Caco-2 (cell line): Measurements from ENCODE around the gene TBK1. TPM values are rescaled to one million over a fixed set of nuclear protein-coding genes. Genes with fewer than 3 reads are reported as not detected.

Source experiments
- BruUV-seq: library from RNA; stranded (reverse); fragments of 400-500 nt; replicated peaks from 2 replicates; lab custom pipeline; 2021; lab: Mats Ljungman, UMichigan
- CTCF ChIA-PET: fragments of 300-600 bp; sonication (Branson Sonifier 250); formaldehyde crosslinking; loops from one replicate; lab custom pipeline; 2022; ENCODE audit warnings: antibody characterized with exemption; lab: Charles Lee
- POLR2A ChIA-PET: fragments of 300-600 bp; sonication (Branson Sonifier 250); formaldehyde crosslinking; loops from one replicate; lab custom pipeline; 2022; ENCODE audit warnings: antibody characterized with exemption; lab: Charles Lee
- DNase-seq, 2 experiments: peaks; one replicate each; pipeline versions ENCODE4 v3.0.0 to v3.0.0-alpha.2; 2020 to 2022
- H3K27me3 ChIP-seq: replicated peaks from 2 replicates; pipeline ENCODE4 v1.6.0; 2011; ENCODE audit warnings: low read length; ENCODE audit not compliant: control insufficient read depth, insufficient read depth
- H3K36me3 ChIP-seq: 2 replicates; pipeline ENCODE4 v1.5.1; 2011; ENCODE audit warnings: low read length; ENCODE audit not compliant: control insufficient read depth, insufficient read depth
- H3K4me1 ChIP-seq: fragments of 250-450 bp; sonication (Bioruptor Pico); 2 replicates; pipeline ENCODE4 v1.5.1; 2020; ENCODE audit warnings: mild to moderate bottlenecking
- H3K4me3 ChIP-seq: 2 replicates; pipeline ENCODE4 v1.5.1; 2011; ENCODE audit warnings: low read depth, mild to moderate bottlenecking, control low read depth, low read length
- H3K9me3 ChIP-seq: fragments of 250-450 bp; sonication (Bioruptor Pico); 2 replicates; pipeline ENCODE4 v1.5.1; 2020; ENCODE audit warnings: mild to moderate bottlenecking, moderate library complexity
- H3K27ac Mint-ChIP-seq: one replicate; pipeline ENCODE4 v1.8.0; 2022; ENCODE audit warnings: mixed read lengths; ENCODE audit not compliant: unreplicated experiment
- H3K27me3 Mint-ChIP-seq: one replicate; pipeline ENCODE4 v1.8.0; 2022; ENCODE audit warnings: mixed read lengths; ENCODE audit not compliant: insufficient read depth, unreplicated experiment
- H3K36me3 Mint-ChIP-seq: one replicate; pipeline ENCODE4 v1.8.0; 2022; ENCODE audit warnings: mild to moderate bottlenecking, mixed read lengths; ENCODE audit not compliant: insufficient read depth, unreplicated experiment
- H3K4me1 Mint-ChIP-seq: one replicate; pipeline ENCODE4 v1.8.0; 2022; ENCODE audit warnings: low read depth, mixed read lengths; ENCODE audit not compliant: unreplicated experiment
- H3K4me3 Mint-ChIP-seq: one replicate; pipeline ENCODE4 v1.8.0; 2022; ENCODE audit warnings: mild to moderate bottlenecking, moderate library complexity, mixed read lengths; ENCODE audit not compliant: unreplicated experiment
- H3K9me3 Mint-ChIP-seq: one replicate; pipeline ENCODE4 v1.8.0; 2022; ENCODE audit warnings: mixed read lengths; ENCODE audit not compliant: unreplicated experiment
- CTCF ChIP-seq, 2 experiments: fragments of 200-600 bp in 1 of 2; IDR thresholded peaks; 1 replicate in 1 of 2; 2 replicates in 1 of 2; pipeline versions ENCODE4 v1.5.1 to v1.8.0; 2011 to 2022; ENCODE audit warnings: antibody characterized with exemption in 1 of 2, control low read depth in 1 of 2, inconsistent platforms in 1 of 2, low read depth in 1 of 2, low read length in 1 of 2, mild to moderate bottlenecking in 1 of 2, moderate library complexity in 1 of 2; ENCODE audit not compliant: insufficient read depth in 1 of 2, severe bottlenecking in 1 of 2, unreplicated experiment in 1 of 2
- intact Hi-C: fragments of 100-400 bp; cut with micrococcal nuclease; formaldehyde crosslinking; loops from one replicate; pipeline ENCODE4 v1.10.0; 2022; ENCODE audit not compliant: unreplicated experiment
- total RNA-seq: library from RNA; stranded (reverse); gene quantifications from 2 replicates; pipeline ENCODE4 v1.2.3, GENCODE V29; 2022

TBK1 gene
- total RNA-seq, 1 experiment from 2014 or later, result 21.6 TPM

GRCh38 chr12:64506955-64507354 is 55.0 kb downstream of the TBK1 start:
- Histone ChIP-seq H3K4me1 (peaks cover 5% of the 10 kb centered on the region), H3K27me3 (no peaks in the 10 kb centered on the region), H3K9me3 (no peaks in the 10 kb centered on the region), H3K36me3 (no peaks in the 10 kb centered on the region), H3K4me3 (no peak overlapping the region)
- Mint-ChIP-seq H3K4me1 (no peaks in the 10 kb centered on the region), H3K36me3 (no peaks in the 10 kb centered on the region), H3K27ac (no peak overlapping the region), H3K4me3 (no peak overlapping the region), H3K9me3 (no peaks in the 10 kb centered on the region), H3K27me3 (no peaks in the 10 kb centered on the region)
- ChIA-PET POLR2A (interaction anchor here (1.1 kb wide), 1 partner anchor 103 kb away, joined by 3 read pairs; the partner anchor contains the start of gene XPOT), CTCF (no interaction called here)
- intact Hi-C loops, result no loop called here
- no peak for TF ChIP-seq CTCF (IDR thresholded peaks at IDR 0.05; ENCODE audit: insufficient read depth in 1 of 2, low read depth in 1 of 2, low read length in 1 of 2, severe bottlenecking in 1 of 2, unreplicated experiment in 1 of 2)
- no peak for DNase-seq
- BruUV-seq, result no TSS peak

GRCh38 chr12:64510667-64511066 is 58.7 kb downstream of the TBK1 start:
- no peaks in the 10 kb centered on the region for H3K36me3 ChIP-seq
- H3K9me3 Mint-ChIP-seq, result no peaks in the 10 kb centered on the region
- no peak overlapping the region for H3K4me3 Mint-ChIP-seq
- H3K27me3 Mint-ChIP-seq, result no peaks in the 10 kb centered on the region
- H3K9me3 ChIP-seq, result no peaks in the 10 kb centered on the region
- H3K36me3 Mint-ChIP-seq, result no peaks in the 10 kb centered on the region
- no TSS peak for BruUV-seq
- ChIA-PET POLR2A (no interaction called here), CTCF (no interaction called here)
- H3K27me3 ChIP-seq, result no peaks in the 10 kb centered on the region
- no peaks in the 10 kb centered on the region for H3K4me1 Mint-ChIP-seq
- DNase-seq, result no peak
- H3K27ac Mint-ChIP-seq, result no peak overlapping the region
- intact Hi-C loops, result no loop called here
- H3K4me1 ChIP-seq, result peaks cover 3% of the 10 kb centered on the region
- TF ChIP-seq CTCF (IDR thresholded peaks at IDR 0.05; ENCODE audit: insufficient read depth in 1 of 2, low read depth in 1 of 2, low read length in 1 of 2, severe bottlenecking in 1 of 2, unreplicated experiment in 1 of 2), result no peak
- H3K4me3 ChIP-seq, result no peak overlapping the region

GRCh38 chr12:64518396-64518795 is 66.5 kb downstream of the TBK1 start:
- no peak overlapping the region for H3K4me3 ChIP-seq
- H3K27ac Mint-ChIP-seq, result no peak overlapping the region
- H3K27me3 ChIP-seq, result no peaks in the 10 kb centered on the region
- ChIA-PET POLR2A (no interaction called here), CTCF (no interaction called here)
- no TSS peak for BruUV-seq
- no peak for TF ChIP-seq CTCF (IDR thresholded peaks at IDR 0.05; ENCODE audit: insufficient read depth in 1 of 2, low read depth in 1 of 2, low read length in 1 of 2, severe bottlenecking in 1 of 2, unreplicated experiment in 1 of 2)
- no peaks in the 10 kb centered on the region for H3K9me3 ChIP-seq
- no peaks in the 10 kb centered on the region for H3K4me1 Mint-ChIP-seq
- DNase-seq, result no peak
- H3K9me3 Mint-ChIP-seq, result no peaks in the 10 kb centered on the region
- intact Hi-C loops, result no loop called here
- H3K27me3 Mint-ChIP-seq, result no peaks in the 10 kb centered on the region
- H3K36me3 ChIP-seq, result no peaks in the 10 kb centered on the region
- H3K4me1 ChIP-seq, result no peaks in the 10 kb centered on the region
- no peak overlapping the region for H3K4me3 Mint-ChIP-seq
- no peaks in the 10 kb centered on the region for H3K36me3 Mint-ChIP-seq
